ENCODE measurements around the gene IPO5.

DNA sequence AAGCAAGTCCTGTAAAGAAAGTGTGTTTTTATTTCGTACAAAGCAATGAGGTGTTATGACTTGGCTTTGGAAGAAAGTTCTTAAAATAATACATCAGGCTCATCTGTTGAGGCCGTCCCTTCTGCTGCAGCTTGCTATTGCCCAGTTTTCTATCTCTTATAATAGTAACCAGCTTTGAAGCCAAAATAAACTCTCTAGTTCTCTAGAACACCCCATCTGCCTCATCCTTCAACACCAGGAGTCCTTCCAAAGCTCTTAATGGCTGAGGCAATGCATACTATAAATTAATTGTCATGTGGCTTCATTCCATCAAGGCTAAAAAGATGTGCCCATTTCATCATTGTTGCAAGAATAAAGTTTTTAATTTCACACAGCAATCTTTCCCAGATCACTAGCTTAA, 49.4 kb upstream of the IPO5 start:
- no peak for TF ChIP-seq POLR2AphosphoS5 (IDR thresholded peaks at IDR 0.05)
- TF ChIP-seq CTCF (IDR thresholded peaks at IDR 0.05 in 8 of 11, conservative IDR thresholded peaks at IDR 0.05 in 3 of 11), result no peak
